Measurements from ENCODE around the gene GLB1L3.

Gene GLB1L3

GRCh38 chr11:134363161-134363560, 87.0 kb downstream of the GLB1L3 start:
- no peak for DNase-seq (ENCODE audit: low spot score)

DNA sequence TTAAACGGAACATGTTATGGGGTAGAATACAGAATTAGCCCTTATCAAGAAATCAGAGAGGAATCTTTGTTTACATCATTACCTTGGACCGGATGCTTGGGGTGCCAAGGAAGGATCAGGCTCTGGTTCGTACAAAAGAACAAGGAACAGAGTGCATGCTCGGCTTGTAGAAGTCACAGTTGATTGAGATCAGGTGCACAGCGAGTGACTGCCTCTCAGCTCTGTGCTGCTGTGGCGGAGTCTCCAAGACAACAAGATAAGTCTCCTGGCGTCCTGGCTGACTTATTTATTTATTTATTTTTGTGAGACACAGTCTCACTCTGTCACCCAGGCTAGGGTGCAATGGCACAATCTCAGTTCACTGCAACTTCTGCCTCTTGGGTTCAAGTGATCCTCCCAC, 87.4 kb downstream of the GLB1L3 start:
- DNase-seq (ENCODE audit: low spot score): no peak

GRCh38 chr11:134364261-134364660, 88.1 kb downstream of the GLB1L3 start:
- no peak for DNase-seq (ENCODE audit: low spot score)

DNA sequence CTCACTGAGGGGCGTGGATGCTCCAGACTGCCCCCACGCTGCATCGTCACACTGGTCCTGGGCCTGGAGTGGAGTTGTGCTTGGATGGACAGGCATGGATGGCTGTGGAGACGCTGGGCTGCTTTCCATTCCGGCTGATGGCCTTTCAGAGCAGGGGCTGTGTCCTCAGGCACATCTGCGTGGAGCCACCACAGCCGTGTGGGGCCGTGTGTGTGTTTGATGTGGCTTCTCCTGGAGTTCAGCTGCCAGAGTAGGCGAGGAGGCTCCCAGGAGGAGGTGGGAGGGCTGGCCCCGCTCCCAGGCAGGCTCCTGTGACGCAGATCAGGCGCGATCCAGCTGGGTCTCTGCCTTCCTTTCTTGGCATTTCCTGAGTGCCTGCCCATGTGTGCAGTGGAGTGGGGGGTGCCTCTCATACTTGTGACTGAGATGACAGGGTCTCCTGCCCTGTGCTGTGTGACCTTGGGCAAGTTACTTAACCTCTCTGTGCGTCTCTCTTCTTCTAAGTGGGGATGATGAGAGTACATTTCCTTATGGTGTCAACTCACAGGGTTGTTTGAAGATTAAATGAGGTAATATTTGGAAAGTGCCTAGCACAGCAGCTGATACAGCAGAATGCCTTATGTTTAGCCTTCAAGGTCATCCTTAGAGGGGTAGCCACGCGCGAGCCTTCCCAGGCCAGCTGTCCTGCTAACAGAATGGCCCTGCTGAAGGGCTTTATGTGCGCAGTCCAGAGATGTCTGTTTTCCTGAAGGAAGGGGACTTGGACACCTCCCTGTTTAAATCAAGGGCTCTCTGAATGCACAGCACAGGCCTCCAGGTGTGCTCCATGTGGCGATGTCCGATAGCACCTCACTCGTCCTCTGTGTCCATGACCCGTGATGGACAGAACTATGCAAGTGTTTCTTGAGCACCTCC, 89.1 kb downstream of the GLB1L3 start:
- DNase-seq (ENCODE audit: low spot score): no peak

GRCh38 chr11:134366254-134366653, 90.1 kb downstream of the GLB1L3 start:
- no peak for DNase-seq (ENCODE audit: low spot score)

- no peak for DNase-seq (ENCODE audit: low spot score)
These were observed 91.6 kb downstream of the GLB1L3 start for GRCh38 chr11:134367781-134368180.
